Measurements from ENCODE around the gene OGFOD3. TPM values are rescaled to one million over a fixed set of nuclear protein-coding genes. Genes with fewer than 3 reads are reported as not detected.

OGFOD3 gene
- total and polyA plus RNA-seq, 9 of the 15 experiments (the other 6 are each of a cell fraction or from before 2014, with no cell fraction given): 0.69 to 44.7 (median 18.9) TPM

DNA sequence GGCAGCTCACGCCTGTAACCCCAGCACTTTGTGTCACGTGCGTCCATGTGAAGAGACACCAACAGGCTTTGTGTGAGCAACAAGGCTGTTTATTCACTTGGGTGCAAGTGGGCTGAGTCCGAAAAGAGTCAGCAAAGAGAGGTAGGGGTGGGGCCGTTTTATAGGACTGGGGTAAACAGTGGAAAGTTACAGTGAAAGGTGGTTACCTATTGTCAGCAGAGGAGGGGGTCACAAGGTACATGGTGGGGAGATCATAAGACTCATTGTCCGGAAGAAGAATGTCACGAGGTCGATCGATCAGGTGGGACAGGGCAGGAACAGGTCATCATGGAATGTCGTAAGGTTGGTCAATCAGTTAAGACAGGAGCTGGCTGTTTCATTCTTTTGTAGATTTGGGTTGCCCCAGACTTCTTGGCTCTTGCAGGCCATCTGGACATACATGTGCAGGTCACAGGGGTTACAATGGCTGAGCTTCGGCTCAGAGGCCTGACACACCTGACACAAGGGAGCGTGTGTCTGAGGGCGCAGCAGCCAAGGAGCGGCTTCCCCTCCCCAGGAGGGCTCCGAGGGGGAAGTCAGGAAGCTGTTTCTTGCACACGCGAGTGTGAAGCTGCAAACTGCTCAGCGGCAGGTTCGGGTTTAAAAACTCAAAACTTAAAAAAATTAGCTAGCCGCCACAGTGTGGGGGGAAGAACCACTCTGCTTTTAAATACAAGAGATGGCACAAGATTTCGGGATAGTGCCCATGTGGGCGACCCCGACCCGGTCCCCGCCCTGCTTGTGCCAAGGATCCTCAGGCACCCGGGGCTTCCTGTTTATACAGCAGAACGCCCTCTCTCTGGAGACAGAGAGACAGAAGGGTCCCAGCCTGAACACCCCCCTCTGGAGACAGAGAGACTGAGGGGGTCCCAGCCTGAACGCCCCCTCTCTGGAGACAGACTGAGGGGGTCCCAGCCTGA, 71.8 kb downstream of the OGFOD3 start (continued):
- TF ChIP-seq, protein P1, sequence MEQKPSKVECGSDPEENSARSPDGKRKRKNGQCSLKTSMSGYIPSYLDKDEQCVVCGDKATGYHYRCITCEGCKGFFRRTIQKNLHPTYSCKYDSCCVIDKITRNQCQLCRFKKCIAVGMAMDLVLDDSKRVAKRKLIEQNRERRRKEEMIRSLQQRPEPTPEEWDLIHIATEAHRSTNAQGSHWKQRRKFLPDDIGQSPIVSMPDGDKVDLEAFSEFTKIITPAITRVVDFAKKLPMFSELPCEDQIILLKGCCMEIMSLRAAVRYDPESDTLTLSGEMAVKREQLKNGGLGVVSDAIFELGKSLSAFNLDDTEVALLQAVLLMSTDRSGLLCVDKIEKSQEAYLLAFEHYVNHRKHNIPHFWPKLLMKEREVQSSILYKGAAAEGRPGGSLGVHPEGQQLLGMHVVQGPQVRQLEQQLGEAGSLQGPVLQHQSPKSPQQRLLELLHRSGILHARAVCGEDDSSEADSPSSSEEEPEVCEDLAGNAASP (IDR thresholded peaks at IDR 0.05): no peak
- TF ChIP-seq NFE2L1 (tag; IDR thresholded peaks at IDR 0.05; ENCODE audit: borderline replicate concordance, low read depth): no peak
- TF ChIP-seq GATA2 (CRISPR knock-in tag; IDR thresholded peaks at IDR 0.05): no peak
- no peak for TF ChIP-seq BRD4 (IDR thresholded peaks at IDR 0.05)
- no peak for TF ChIP-seq ZBTB1 (CRISPR knock-in tag; IDR thresholded peaks at IDR 0.05; ENCODE audit: borderline replicate concordance, low read depth)
- TF ChIP-seq RAD21 (CRISPR knock-in tag; conservative IDR thresholded peaks at IDR 0.05 in 1 of 2, IDR thresholded peaks at IDR 0.05 in 1 of 2): no peak
- no peak for TF ChIP-seq ZNF263 (CRISPR knock-in tag; IDR thresholded peaks at IDR 0.05; ENCODE audit: borderline replicate concordance)
- TF ChIP-seq EP400 (IDR thresholded peaks at IDR 0.05): no peak
- no peak for TF ChIP-seq MECOM (CRISPR knock-in tag; IDR thresholded peaks at IDR 0.05)
- no peak for TF ChIP-seq ADNP (tag; IDR thresholded peaks at IDR 0.05)
- TF ChIP-seq KAT7 (CRISPR knock-in tag; IDR thresholded peaks at IDR 0.05; ENCODE audit: borderline replicate concordance): no peak; the same call in 1 of the 2 replicates
- TF ChIP-seq PTBP1 (IDR thresholded peaks at IDR 0.05; ENCODE audit: low read depth, low read length): no peak
- TF ChIP-seq, protein P2, sequence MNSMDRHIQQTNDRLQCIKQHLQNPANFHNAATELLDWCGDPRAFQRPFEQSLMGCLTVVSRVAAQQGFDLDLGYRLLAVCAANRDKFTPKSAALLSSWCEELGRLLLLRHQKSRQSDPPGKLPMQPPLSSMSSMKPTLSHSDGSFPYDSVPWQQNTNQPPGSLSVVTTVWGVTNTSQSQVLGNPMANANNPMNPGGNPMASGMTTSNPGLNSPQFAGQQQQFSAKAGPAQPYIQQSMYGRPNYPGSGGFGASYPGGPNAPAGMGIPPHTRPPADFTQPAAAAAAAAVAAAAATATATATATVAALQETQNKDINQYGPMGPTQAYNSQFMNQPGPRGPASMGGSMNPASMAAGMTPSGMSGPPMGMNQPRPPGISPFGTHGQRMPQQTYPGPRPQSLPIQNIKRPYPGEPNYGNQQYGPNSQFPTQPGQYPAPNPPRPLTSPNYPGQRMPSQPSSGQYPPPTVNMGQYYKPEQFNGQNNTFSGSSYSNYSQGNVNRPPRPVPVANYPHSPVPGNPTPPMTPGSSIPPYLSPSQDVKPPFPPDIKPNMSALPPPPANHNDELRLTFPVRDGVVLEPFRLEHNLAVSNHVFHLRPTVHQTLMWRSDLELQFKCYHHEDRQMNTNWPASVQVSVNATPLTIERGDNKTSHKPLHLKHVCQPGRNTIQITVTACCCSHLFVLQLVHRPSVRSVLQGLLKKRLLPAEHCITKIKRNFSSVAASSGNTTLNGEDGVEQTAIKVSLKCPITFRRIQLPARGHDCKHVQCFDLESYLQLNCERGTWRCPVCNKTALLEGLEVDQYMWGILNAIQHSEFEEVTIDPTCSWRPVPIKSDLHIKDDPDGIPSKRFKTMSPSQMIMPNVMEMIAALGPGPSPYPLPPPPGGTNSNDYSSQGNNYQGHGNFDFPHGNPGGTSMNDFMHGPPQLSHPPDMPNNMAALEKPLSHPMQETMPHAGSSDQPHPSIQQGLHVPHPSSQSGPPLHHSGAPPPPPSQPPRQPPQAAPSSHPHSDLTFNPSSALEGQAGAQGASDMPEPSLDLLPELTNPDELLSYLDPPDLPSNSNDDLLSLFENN (IDR thresholded peaks at IDR 0.05; ENCODE audit: low read depth in 2 of 2, low read length in 2 of 2): no peak
- TF ChIP-seq ZNF274 (IDR thresholded peaks at IDR 0.05; ENCODE audit: borderline replicate concordance, low read depth, low read length): no peak
- no peak for TF ChIP-seq CAMTA2 (CRISPR knock-in tag; conservative IDR thresholded peaks at IDR 0.05)
- no peak for TF ChIP-seq WHSC1 (IDR thresholded peaks at IDR 0.05; ENCODE audit: low read length)
- TF ChIP-seq LEF1 (IDR thresholded peaks at IDR 0.05): no peak
- TF ChIP-seq SMARCE1 (IDR thresholded peaks at IDR 0.05): no peak
- TF ChIP-seq SMARCA5 (IDR thresholded peaks at IDR 0.05): no peak
- TF ChIP-seq ZNF699 (CRISPR knock-in tag; IDR thresholded peaks at IDR 0.05; ENCODE audit: insufficient replicate concordance): no peak
- TF ChIP-seq ZNF764 (CRISPR knock-in tag; IDR thresholded peaks at IDR 0.05; ENCODE audit: low read depth): no peak
- no peak for TF ChIP-seq ZNF140 (CRISPR knock-in tag; IDR thresholded peaks at IDR 0.05)
- no peak for TF ChIP-seq MYC (IDR thresholded peaks at IDR 0.05; ENCODE audit: low read depth, low read length)
- no peak for TF ChIP-seq MYC (CRISPR knock-in tag; IDR thresholded peaks at IDR 0.05; ENCODE audit: borderline replicate concordance, low read depth)
- TF ChIP-seq NR1H2 (CRISPR knock-in tag; IDR thresholded peaks at IDR 0.05): no peak
- no peak for TF ChIP-seq ATF7 (IDR thresholded peaks at IDR 0.05)
